GM18502 (cell line): Measurements from ENCODE around the gene USB1.
"Not testable (repeated sequence)": the region's sequence is repeated elsewhere in the genome, so short reads cannot be mapped to it uniquely, and the experiment has no call there.

Source experiments
- ATAC-seq: cut with Tn5 transposase; IDR thresholded peaks from one replicate; pipeline ENCODE4 v1.9.1; 2021; ENCODE audit warnings: mild to moderate bottlenecking; ENCODE audit not compliant: unreplicated experiment, poor library complexity

USB1 gene

GRCh38 chr16:57993897-57994296 lies 7.3 kb upstream of the USB1 start:
- no peak for ATAC-seq

- ATAC-seq: no peak
Observed at GRCh38 chr16:57994361-57994760, 6.8 kb upstream of the USB1 start.

GRCh38 chr16:57994778-57995177 lies 6.4 kb upstream of the USB1 start:
- ATAC-seq: peak; percentile 63

GRCh38 chr16:57995721-57996405 lies 5.3 kb upstream of the USB1 start:
- ATAC-seq: no peak

- no peak for ATAC-seq
Observed at GRCh38 chr16:57996406-57997175, 4.6 kb upstream of the USB1 start.

- ATAC-seq: no peak
Observed at GRCh38 chr16:57997176-57997527, 4.1 kb upstream of the USB1 start.

- no peak for ATAC-seq
Observed at GRCh38 chr16:57997528-57998265, 3.5 kb upstream of the USB1 start.

GRCh38 chr16:57998486-57998885 lies 2.7 kb upstream of the USB1 start:
- ATAC-seq: no peak

GRCh38 chr16:57998992-57999365 lies 2.2 kb upstream of the USB1 start:
- no peak for ATAC-seq

GRCh38 chr16:57999366-57999970 lies 1.7 kb upstream of the USB1 start:
- ATAC-seq: no peak

GRCh38 chr16:57999971-58000705 lies 1.1 kb upstream of the USB1 start, which contains the start of gene ZNF319:
Gene ZNF319 (minus strand): TSS chr16:58000672. CDS start chr16:57998265, 2,407 bp downstream.
- ATAC-seq: peak; percentile 29

- ATAC-seq: no peak
Observed at GRCh38 chr16:58001781-58002415, 691 bp downstream of the USB1 start.

- no peak for ATAC-seq
Observed at GRCh38 chr16:58002416-58002800, 1.2 kb downstream of the USB1 start.

- ATAC-seq: no peak
Observed at GRCh38 chr16:58002936-58003335, 1.7 kb downstream of the USB1 start.

GRCh38 chr16:58004736-58005135 lies 3.5 kb downstream of the USB1 start:
- ATAC-seq: not testable (repeated sequence)

GRCh38 chr16:58009856-58010416 lies 8.7 kb downstream of the USB1 start:
- ATAC-seq: no peak

- ATAC-seq: no peak
Observed at GRCh38 chr16:58010886-58011285, 9.7 kb downstream of the USB1 start.

GRCh38 chr16:58011652-58012051 lies 10.4 kb downstream of the USB1 start:
- no peak for ATAC-seq

GRCh38 chr16:58012481-58012880 lies 11.3 kb downstream of the USB1 start:
- no peak for ATAC-seq
